Activated naive CD4-positive, alpha-beta T cell treated with anti-CD3 and anti-CD28 coated beads, Interleukin-2, amount 50 U/mL, for 72 hours (primary cell): ENCODE measurements around the gene SLC44A2. TPM values are rescaled to one million over a fixed set of nuclear protein-coding genes. Genes with fewer than 3 reads are reported as not detected.
A peak's percentile ranks its signal among the peaks of the same experiment; 100 is the strongest.

Experiments
- ATAC-seq, 2 donors: fragments of 150-1000 bp; cut with Tn5 transposase; 2 replicates each; pipeline ENCODE4 v1.10.0; 2021; ENCODE audit warnings: mild to moderate bottlenecking in 2 of 2, moderate library complexity in 2 of 2
- DNase-seq, 2 donors: peaks; one replicate each; pipeline ENCODE4 v3.0.0; 2021 to 2022; ENCODE audit warnings: low spot score in 2 of 2
- H3K27ac Mint-ChIP-seq, 2 donors: one replicate each; pipeline ENCODE4 v1.8.0; 2022; ENCODE audit warnings: mild to moderate bottlenecking in 2 of 2, mixed read lengths in 2 of 2
- H3K36me3 Mint-ChIP-seq, 2 donors: one replicate each; pipeline ENCODE4 v1.8.0; 2022; ENCODE audit warnings: mixed read lengths in 2 of 2
- H3K9me3 Mint-ChIP-seq, 2 donors: one replicate each; pipeline ENCODE4 v1.8.0; 2022; ENCODE audit warnings: mixed read lengths in 2 of 2
- total RNA-seq, 2 donors: library from RNA; stranded (reverse); gene quantifications; one replicate each; pipeline ENCODE4 v1.2.3, GENCODE V29; 2022

SLC44A2 gene
- total RNA-seq, result 10 to 100 TPM; 81.3 to 92.0 TPM

- Mint-ChIP-seq H3K27ac (peak within 1 kb of the TSS; percentile 60 to 68), H3K36me3 (no peaks in the 10 kb centered on the region), H3K9me3 (no peaks in the 10 kb centered on the region)
- DNase-seq, result no peak
- no peak for ATAC-seq
Measured at GRCh38 chr19:10625003-10625761, at the start of gene SLC44A2. Gene SLC44A2 (plus strand): TSS chr19:10625553. CDS start chr19:10625634, 81 bp downstream.

DNA sequence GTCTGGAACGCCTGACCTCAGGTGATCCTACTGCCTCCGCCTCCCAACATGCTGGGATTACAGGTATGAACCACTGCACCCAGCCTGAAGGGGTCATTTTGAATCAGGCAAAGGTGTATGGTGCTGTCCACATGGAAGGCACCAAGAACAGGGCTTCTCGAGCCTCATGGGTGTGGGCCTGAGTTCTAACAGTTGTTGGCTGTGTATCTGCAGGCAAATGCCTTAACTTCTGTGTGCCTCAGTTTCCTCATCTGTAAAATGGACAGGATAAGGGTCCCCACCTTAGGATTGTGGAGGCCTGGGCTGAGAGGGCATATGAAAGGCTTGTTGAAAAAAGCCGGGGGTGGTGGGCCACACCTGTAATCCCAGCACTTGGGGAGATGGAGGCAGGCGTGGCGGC lies 47.4 kb upstream of the SLC44A2 start:
- H3K27ac Mint-ChIP-seq, result peak overlapping the region in 1 of 2 donors; percentile 29
- H3K36me3 Mint-ChIP-seq, result no peaks in the 10 kb centered on the region
- DNase-seq (no peak), ATAC-seq (no peak)
- H3K9me3 Mint-ChIP-seq, result no peaks in the 10 kb centered on the region

DNA sequence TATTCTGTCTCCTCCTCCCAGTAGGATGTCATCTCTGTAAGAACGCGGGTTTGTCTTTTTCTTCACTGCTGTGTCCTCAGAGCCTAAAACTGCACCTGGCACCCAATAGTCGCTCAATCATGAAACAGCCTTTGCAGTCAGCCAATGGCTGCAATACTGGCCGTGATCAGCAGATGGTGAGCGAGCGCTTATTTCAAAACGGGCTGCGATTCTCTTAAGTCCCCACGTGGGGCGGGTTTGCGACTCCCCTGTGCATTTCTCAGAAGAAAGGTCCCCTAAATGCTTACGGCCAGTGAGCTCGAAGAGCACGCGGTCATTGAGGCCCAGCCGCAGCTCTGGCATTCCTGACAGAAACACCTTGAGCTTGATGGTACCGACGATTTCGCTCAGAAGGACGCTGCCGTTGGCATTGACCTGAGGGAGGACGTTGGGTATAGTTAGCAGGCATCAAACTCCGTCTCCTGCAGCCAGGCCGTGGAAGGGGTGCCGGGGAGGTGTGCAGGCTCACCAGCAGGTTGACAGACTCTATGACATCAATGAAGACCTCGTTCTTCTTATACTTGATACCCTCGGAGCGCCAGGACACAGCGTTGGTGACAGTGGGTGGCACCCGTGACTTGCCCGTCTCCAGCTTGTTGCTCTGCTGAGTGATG lies 44.2 kb upstream of the SLC44A2 start:
- ATAC-seq, result peak; percentile 91 to 95
- DNase-seq, result peak; percentile 82 to 90
- no peaks in the 10 kb centered on the region for H3K36me3 Mint-ChIP-seq
- H3K9me3 Mint-ChIP-seq, result no peaks in the 10 kb centered on the region
- H3K27ac Mint-ChIP-seq, result no peak overlapping the region

DNA sequence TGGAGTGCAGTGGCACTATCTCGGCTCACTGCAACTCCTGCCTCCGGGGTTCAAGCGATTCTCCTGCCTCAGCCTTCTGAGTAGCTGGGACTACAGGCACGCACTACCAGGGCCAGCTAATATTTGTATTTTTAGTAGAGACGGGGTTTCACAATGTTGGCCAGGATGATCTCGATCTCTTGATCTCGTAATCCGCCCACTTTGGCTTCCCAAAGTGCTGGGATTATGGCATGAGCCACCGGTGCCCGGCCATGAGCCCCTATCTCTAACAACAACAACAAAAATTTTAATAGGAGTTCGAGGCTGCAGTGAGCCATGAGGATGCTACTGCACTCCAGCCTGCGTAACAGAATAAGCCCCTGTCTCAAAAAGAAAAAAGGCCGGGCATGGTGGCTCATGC lies 43.3 kb upstream of the SLC44A2 start:
- ATAC-seq (no peak), DNase-seq (no peak)
- H3K9me3 Mint-ChIP-seq, result no peaks in the 10 kb centered on the region
- no peak overlapping the region for H3K27ac Mint-ChIP-seq
- no peaks in the 10 kb centered on the region for H3K36me3 Mint-ChIP-seq

DNA sequence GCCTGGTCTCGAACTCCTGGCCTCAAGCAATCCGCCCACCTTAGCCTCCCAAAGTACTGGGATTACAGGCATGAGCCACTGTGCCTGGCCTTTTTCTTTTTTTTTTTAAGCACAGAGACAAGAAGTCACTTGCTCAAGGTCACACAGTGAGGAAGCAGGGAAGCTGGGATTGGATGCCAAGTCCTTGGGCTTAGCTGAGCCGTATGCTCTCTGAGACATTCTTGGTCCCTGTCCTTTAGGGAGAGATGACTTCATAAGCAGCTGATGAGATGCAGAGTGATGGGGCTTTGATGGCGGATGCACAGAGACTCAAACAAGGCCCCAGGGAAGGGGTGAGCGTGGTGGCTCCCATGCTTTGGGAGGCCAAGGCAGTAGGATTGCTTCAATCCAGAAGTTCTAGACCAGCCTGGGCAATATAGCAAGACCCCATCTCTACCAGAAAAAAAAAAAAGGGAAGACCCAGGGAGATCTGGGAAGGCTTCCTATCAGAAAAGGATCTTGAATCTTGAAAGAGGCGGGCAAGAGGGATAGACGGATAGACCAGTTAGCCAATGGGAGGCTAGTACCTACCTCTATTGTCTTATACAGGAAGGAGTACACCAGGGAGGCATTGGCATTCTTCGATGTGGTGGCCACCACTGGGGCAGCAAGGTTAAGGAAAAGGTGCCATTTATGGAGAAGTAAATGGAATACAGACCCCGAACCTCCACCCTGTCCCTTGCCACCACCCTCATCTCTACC lies 42.1 kb upstream of the SLC44A2 start:
- Mint-ChIP-seq H3K36me3 (peaks cover 0 to 7% of the 10 kb centered on the region in 2 donors), H3K27ac (no peak overlapping the region), H3K9me3 (peaks cover 7% of the 10 kb centered on the region in 2 donors)
- no peak for ATAC-seq
- no peak for DNase-seq

DNA sequence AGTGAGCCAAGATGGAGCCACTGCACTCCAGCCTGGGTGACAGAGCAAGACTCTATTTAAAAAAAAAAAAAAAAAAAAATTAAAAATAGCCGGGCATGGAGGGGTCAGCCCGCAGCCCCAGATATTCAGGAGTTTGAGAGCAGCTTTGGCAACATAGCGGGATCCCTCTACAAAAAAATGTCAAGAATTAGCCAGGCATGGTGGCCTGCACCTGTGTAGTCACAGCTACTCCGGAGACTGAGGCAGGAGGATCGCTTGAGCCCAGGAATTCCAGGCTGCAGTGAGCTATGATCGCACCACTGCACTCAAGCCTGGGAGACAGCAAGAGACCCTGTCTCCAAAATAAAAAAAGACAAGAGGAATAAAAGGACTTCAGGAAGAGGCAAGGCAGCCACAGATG lies 39.0 kb upstream of the SLC44A2 start:
- ATAC-seq (no peak), DNase-seq (no peak)

GRCh38 chr19:10587022-10587838 lies 38.1 kb upstream of the SLC44A2 start, which contains the start of gene AP1M2:
Gene AP1M2 (minus strand): TSS chr19:10587312. CDS start chr19:10587231, 81 bp downstream.
- ATAC-seq (no peak), DNase-seq (no peak)
- Mint-ChIP-seq H3K27ac (no peak within 1 kb of the TSS), H3K9me3 (peaks cover 7% of the 10 kb centered on the region in 2 donors), H3K36me3 (peaks cover 0 to 7% of the 10 kb centered on the region in 2 donors)

More for the DNA sequence above, 39.0 kb upstream of the SLC44A2 start:
- Mint-ChIP-seq H3K9me3 (peaks cover 7% of the 10 kb centered on the region in 2 donors), H3K27ac (no peak overlapping the region), H3K36me3 (peaks cover 0 to 7% of the 10 kb centered on the region in 2 donors)

- Mint-ChIP-seq H3K27ac (no peak overlapping the region), H3K36me3 (peaks cover 0 to 7% of the 10 kb centered on the region in 2 donors), H3K9me3 (peaks cover 7% of the 10 kb centered on the region in 2 donors)
- ATAC-seq (no peak), DNase-seq (no peak)
Measured at GRCh38 chr19:10587839-10588150, 37.6 kb upstream of the SLC44A2 start.

DNA sequence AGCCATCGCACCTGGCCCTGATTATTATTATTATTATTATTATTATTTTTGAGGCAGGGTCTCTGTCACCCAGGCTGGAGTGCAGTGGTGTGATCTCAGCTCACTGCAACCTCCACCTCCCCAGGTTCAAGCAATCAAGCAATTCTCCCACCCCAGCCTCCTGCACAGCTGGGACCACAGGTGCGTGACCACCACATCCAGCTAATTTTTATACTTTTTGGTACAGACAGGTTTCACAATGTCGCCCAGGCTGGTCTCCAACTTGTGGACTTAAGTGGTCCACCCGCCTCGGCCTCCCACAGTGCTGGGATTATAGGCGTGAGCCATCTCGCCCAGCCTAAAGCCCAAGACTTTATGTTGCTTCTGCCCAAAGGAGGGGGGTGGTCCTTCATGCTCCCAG lies 32.2 kb upstream of the SLC44A2 start:
- no peak for DNase-seq
- Mint-ChIP-seq H3K36me3 (no peaks in the 10 kb centered on the region), H3K27ac (no peak overlapping the region), H3K9me3 (no peaks in the 10 kb centered on the region)
- ATAC-seq, result no peak

- DNase-seq (no peak), ATAC-seq (no peak)
- Mint-ChIP-seq H3K27ac (peak overlapping the region in 1 of 2 donors; percentile 40), H3K9me3 (no peaks in the 10 kb centered on the region), H3K36me3 (no peaks in the 10 kb centered on the region)
Measured at GRCh38 chr19:10593820-10594637, 31.3 kb upstream of the SLC44A2 start.

DNA sequence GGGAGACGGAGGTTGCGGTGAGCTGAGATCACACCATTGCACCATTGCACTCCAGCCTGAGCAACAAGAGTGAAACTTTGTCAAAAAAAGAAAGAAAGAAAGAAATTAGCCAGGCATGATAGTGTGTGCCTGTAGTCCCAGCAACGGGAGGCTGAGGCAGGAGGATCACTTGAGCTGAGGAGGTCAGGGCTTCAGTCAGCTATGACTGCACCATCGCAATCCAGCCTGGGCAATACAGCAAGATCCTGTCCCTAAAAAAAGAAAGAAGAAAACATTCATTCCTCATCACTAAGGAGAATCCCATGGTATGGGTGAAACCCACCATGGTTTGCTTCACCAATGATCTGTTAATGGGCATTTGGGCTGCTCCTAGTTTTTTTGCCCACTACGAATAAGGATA lies 25.2 kb upstream of the SLC44A2 start:
- ATAC-seq (no peak), DNase-seq (no peak)
- Mint-ChIP-seq H3K9me3 (no peaks in the 10 kb centered on the region), H3K27ac (no peak overlapping the region), H3K36me3 (peaks cover 21% of the 10 kb centered on the region in 2 donors)

- Mint-ChIP-seq H3K36me3 (peaks cover 21% of the 10 kb centered on the region in 2 donors), H3K27ac (peak overlapping the region; percentile 81 to 99), H3K9me3 (no peaks in the 10 kb centered on the region)
- ATAC-seq (no peak), DNase-seq (no peak)
Measured at GRCh38 chr19:10601999-10602329, 23.4 kb upstream of the SLC44A2 start.

DNA sequence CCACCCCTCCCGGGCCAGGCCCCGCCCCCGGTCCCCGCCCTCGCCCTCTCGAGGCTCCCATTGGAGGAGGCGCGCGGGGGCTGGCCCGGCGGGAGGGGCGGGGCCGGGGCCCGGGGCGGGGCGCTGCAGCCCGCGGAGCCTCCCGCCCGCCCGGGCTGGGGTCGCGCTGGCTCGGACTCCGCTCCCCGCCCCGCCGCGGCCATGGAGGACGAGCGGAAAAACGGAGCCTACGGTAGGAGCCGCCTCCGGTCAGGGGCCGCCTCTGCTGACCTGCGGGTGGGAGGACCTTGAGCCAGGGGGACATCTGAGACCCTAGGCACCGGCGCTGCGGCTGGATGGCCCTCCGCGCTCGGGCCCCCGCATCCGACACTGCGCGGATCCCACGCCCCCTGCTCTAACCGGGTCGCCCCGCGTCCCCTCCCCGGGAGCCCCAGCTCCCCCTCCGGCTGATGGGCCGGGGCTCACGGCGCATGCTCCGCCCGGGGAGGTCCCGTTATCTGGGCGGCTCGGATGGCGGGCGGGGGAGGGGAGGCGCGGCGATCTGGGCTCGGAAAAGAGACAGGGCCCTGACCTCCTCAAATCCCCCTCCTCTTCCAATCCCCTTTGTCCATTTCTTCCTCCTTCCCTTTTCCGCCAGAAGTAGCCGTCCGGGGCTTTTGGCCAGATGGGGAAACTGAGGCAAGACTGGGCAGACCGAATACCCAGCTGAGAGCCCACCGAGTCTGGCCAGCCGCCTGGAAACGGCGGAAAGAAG lies 22.8 kb upstream of the SLC44A2 start:
- H3K9me3 Mint-ChIP-seq, result no peaks in the 10 kb centered on the region
- DNase-seq, result peak; percentile 82 to 89
- H3K27ac Mint-ChIP-seq, result peak overlapping the region; percentile 99 to 100
- H3K36me3 Mint-ChIP-seq, result peaks cover 21% of the 10 kb centered on the region in 2 donors
- ATAC-seq, result peak; percentile 80 to 89

DNA sequence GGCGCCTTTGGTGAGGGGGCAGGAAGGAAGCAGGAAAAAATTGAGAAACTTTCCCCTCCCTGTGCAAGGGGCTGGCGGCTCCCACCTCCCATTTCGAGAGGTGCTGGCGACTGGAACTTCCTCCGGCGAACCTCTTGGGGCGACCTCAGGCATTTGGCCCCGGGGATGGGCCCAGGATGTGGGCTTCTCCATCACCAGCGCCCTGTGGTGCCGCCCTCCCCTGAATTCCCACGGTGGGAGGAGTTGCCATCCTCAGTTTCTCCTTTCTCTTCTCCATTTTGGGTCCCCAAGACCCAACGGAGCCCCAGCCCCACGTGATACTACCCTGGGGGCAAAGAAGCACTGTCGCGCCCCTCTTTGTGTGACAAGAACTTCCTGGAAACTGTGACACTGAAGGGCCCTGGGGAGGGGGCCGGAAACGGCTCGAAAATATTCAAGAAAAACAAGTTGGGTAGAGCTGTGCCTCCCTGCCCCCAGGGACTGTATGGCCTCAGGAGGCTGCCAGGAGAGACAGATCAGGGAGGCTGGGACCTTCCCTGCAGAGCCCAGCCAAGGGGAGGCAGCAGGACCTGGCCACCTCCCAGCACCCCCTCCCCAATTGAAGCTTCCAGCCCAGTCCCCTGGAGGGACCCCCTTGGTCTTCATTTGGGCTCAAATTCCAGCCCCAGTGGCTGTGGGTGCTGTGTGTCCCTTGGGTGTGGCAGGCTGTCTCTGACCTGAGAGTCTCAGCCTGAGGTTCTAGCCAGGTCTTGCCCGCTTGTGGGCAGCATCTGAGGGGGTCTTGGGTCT lies 22.1 kb upstream of the SLC44A2 start:
- Mint-ChIP-seq H3K27ac (peak overlapping the region; percentile 99 to 100), H3K36me3 (peaks cover 21% of the 10 kb centered on the region in 2 donors)
- ATAC-seq, result peak; percentile 69 to 71

More for the DNA sequence above, 22.1 kb upstream of the SLC44A2 start:
- peak; percentile 71 to 81 for DNase-seq
- H3K9me3 Mint-ChIP-seq, result no peaks in the 10 kb centered on the region
